HT-29 (cell line): ENCODE measurements around the gene SESN3. TPM values are rescaled to one million over a fixed set of nuclear protein-coding genes. Genes with fewer than 3 reads are reported as not detected.
A peak's percentile ranks its signal among the peaks of the same experiment; 100 is the strongest.
"Not testable (repeated sequence)": the region's sequence is repeated elsewhere in the genome, so short reads cannot be mapped to it uniquely, and the experiment has no call there.

Experiments used
- DNase-seq: peaks from one replicate; pipeline ENCODE4 v3.0.0-alpha.2; 2015; ENCODE audit warnings: low spot score
- total RNA-seq: library from RNA; depleted of rRNA; stranded (reverse); fragments of >200 nt; shearing (Covaris generic); gene quantifications from 2 replicates; pipeline ENCODE4 v1.2.3, GENCODE V29; 2014

The SESN3 gene
- total RNA-seq, 1 experiment from 2014 or later, result 0.81 TPM

DNA sequence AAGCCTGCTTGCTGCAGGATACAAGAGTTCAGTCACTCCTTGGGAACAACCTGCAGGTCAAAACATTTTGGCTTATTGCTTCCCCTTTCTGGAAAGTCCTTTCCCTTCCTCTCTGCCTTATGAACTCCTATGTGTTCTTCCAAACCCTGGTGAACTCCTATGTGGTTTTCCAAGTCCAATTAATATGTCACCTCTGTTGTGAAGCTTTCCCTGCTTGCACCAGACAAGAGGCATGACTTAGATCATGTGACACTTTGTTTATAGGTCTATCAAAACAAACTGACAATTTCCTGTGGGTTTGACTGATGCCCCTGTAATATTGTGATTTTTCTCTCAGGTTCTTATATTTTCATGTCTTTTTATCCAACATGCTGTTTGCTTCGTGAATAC, 77.2 kb downstream of the SESN3 start:
- DNase-seq, result no peak

DNA sequence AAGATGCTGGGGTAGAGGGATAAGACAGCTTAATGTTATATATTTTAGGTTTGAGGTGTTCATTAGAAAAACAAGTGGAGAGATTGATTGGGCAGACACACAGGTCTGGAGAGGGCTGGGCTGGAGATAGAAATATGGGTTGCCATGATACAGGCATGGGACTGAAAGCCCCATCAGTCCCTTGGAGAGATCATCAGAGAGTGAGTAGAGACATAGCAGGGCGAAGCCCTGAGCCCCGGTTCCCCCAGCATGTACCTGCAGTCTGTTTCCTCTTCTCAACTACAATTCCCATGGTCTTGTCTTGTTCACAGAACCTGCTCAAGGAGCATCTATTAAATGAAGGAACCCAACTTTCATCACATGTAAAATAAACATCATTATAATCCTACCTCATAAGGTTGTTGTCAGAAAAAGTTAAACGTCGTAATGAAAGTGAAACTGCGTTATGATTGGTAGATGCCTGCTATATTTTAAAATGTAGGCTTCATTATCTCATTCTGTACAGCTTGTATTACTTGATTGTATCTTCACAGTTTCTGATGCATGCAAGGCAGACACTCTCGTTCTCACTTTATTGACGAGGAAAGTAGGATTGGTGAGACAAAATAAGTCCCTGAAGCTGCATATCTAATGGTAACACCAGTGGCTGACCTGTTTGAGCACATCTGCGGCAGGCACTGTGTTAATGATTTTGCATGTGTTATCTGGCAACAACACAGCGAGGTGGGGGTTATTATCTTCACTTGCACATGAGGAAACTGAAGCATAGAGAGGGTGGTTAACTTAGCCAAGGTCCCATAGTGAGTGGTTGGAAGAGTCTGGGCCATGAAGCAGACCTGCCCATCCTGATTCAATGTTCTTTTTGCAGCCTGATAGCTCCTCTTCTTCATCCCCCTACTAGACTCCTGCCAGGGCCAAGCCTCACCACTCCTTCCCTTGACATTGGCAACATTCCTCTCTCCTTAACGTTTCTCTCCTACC, 77.8 kb downstream of the SESN3 start:
- no peak for DNase-seq

DNA sequence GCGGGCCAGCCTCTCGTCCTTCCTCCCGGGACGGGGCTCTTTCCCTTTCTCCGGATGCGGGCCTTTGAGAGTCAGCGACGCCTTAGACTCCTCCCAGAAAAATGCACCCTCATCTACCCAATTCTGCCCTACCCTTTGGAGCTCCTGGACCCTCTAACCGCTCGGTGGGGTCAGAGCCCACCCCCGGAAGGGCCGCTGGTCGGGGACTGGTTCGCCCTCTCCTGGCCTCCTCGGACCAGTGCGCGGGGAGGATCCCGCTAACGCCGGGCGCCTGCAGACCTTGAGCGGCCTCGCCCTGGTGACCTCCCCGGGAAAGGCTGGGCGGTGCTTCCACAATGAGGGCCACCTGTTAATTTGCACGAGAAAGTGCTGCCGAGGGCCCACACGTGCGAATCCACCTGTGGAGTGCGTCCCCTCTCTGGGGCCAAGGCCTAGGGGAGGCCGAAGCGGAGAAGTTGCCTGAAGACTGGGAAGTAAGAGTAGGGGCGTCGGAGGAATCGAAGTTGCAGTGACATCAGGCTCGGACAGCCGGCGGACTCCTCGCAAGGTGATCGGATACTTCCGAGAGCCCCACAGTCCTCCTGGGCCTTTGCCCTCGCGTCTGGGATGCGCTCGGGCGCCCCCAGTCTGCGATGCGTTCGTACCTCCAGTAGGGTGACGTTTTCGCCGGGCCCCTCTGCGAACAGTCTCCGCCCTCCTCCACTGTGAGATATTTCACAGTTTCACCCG, 79.9 kb downstream of the SESN3 start:
- peak; percentile 98 for DNase-seq

DNA sequence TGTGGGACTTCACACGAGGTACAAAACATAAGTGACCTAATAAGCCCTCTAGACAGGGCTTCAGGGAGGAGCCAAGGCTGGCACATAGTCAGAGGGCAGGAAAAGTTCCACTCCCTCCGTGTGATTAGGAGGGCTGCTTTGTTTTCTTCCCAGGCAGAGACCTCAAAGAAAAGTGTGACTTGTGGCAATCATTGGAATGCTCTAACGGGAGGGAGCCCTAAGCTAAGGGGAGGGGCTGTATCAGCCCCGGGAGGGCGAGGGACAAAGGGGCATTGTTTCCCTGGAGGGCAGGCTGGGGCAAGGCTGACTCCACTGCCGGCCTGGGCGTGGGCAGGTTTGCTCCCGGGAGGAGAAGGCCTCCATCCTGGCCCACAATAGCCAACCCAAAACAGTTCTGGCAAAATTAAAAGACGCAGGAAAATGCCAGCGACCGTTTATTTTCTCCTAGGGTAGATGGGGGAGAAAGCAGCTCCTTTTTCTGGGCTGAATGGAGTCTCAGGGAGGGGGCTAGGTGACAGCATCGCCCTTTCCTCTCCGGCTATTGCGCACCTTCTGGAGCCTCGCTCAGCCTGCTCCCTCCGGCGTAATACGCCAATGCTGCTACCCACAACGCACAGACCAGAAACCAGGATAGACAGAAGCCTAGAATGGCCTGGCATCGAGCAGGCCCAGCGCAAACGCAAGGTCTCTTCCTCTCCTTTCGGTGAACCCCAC, 81.2 kb downstream of the SESN3 start:
- DNase-seq, result peak; percentile 86

DNA sequence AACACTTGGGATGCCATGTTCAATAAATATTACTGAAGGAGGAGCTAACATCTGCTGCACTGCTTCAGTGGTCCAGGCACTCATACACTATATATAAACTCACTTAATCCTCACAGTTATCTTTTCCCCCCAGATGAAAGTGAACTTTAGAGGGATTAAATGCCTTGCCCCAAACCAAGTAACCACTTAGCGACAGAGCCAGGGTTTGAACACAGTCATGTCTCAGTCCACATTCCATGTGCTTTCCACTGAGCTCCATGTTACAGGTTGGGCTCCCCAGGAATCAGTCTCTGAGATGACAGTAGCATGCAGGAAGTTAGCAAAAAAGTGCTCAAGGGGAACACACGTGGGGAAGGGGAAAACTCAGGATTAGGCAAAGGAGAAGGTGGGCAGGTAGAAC, 82.1 kb downstream of the SESN3 start:
- no peak for DNase-seq

DNA sequence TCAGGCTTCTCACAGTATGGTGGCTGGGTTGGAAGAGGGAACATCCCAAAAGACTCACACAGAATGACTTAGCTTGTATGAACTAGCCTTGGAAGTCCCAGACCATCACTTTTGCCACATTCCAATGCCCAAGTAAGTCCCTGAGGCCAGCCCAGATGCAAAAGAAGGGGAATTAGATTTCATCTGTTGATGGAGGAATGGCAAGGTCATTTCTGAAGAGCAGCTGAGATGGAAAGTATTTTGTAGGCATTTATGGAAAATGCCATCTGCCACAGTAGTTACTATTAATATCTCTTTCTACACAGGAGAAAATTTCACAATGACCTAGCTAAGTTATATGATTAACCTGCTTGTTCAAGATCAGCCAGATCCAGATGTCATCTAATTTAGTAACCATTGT, 82.6 kb downstream of the SESN3 start:
- no peak for DNase-seq

DNA sequence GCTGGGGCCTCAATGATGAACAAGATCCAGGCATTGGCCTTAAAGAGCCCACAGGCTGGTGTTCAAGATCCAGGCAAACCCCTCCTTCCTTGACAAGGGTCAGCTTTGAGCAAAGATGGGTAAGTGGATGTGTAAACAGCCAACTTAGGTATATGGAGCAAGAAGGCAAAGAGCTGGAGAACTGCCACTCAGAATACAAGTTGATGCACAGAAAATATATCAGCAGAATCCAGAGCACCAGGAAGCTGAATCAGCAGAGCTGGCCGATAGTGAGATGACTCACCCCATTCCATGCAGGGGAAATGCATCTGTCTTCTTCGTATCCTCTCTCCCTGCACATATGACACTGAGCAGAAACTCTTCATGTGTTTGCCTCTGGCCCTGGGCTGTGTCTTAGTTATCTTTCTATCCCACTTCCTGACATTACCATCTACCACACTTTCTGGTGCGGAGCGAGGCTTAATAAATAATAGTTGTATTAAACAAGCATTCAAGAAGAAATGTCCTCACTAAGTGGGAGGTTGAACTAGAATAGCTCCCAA, 83.6 kb downstream of the SESN3 start:
- peak; percentile 64 for DNase-seq

DNA sequence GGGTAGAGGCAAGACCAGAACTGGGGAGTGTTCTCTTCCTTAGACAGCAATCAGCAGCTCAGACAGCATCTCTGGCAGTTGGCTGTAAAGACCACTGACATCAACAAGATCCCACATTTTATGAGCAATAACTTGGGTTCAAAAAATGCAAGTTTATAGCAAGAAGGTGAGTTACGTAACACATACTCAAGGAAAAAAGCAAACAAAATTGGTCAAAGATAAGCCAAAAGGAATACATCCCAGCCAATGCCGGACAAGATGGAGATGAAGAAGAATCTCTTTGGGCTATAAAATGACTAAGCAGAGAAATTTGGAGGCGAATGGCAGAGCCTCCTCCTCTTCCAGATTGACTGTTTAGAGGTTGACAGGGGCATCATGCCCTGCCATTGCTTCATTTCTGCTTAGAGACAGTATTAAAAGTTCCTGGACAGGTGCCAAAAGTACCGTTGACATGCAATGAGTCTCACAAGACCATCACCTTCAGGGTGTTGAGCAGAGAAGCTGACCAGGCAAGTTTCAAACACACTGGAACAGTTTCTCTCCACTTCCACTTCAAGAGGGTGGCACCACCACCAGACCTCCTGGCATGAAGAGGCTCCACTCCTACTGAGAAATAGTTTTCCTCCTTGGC, 85.5 kb downstream of the SESN3 start:
- no peak for DNase-seq

DNA sequence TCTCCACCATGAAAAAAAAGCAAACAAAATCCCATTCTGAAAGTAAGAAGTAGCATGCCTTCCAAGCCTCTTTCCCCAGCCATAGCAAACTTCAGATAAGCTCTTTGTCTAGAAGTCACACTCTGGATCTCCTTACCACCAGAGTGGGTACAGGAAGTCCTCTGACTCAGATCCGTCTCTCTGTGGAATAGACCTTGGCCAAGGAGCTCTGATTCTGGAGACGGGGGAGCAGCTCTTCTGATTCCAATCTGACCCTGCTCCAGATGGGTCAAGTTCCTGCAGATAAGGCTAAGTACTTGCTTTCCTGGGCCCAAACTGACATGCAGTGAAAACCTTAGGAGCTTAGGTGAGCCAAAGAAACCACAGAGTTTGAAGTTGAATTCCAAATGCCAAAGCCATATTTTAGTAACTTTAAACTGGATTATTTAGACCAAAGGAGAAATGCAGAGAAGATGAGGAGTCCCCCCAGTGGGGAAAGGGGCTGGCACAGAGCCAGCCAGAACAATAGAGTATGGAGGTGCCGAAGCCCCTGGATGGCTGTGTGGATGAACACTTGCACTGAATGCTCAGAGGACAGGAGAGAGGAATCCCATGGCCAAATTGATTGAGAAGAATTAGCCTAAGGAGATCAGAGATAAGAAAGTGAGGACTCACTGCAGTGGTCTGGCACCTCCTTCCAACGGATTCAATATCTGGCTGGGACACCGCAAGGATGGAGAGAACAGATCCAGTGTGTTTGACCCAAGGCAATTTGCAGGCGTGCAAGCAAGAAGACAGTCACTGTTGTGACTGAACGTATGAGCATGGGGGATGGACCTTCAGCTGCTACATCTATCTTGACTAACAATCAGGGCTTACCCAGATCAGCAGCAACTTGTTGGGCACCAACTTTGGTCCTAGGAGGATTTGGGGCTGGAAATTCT, 86.4 kb downstream of the SESN3 start:
- DNase-seq, result no peak

DNA sequence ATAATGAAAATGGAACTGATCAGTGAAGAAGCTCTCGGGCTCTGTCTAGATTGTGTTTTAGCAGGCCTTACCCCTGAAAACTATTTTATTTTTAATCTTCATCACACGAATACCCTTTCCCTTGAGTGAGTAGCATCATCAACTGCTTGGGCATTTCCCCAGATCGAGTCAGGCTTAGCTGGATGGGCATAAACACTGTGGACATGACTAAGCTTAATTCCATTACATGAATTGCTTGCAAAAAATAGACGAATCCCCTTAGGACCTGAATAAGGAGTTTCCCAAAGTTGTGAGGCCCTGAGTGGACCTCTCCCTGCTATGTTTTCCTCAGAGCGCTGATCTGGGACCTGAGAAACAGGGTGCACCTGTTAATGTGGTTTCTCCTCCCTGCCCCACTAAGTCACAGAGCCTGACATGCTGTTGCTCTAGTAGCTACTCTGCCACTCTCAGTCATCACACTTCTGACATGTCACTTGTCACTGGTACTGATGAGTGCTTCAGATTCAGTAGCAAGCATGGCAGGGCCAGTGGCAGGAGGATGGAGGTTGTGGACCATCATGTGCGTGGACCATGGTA, 87.8 kb downstream of the SESN3 start:
- DNase-seq, result no peak

DNA sequence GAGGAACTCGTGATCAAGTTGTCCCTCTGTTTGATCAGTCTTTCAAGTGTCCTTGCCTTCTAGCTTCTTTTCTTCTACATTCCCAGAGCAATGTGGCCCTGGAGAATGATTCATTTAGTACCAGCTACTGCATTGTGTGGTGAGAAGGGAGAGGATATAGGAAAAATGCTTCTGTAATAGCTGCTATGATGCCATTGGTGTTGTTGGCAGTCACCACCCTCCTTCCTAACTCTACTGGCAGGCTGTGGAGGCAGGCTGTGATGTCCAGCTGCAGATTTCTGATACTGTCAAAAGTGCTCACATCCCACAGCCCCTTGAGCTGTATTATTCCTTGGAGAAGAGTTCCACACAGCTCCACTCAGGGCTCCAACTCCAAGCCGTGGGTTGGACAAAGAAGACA, 88.6 kb downstream of the SESN3 start:
- DNase-seq, result no peak

DNA sequence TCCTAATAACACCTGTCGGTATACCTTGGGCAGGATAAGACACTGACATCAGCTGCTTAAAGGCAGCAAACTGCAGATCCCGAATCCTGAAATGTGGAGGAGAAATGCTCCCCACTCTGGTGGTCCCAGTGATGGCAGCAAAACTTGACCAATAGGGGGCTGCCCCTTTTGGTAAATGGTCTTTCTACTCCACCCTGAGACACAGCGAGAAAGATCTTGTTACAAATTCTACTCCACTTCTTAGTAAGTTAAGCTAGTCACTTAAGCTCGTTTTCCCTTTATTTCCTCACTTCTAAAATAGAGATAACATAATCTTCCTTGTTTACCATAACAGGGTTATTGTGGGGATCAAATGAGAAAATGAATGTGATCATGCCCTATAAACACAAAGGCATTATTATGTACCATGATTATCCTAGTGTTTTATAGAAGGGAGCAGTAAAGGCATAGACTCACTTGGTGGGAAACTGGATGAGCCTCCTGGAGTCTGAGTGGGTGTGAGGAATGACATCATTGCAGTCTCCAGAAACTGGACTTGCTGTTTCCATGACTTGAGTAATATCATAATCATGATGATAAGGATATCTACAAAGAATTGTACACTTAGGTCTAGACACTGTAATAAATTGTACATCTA, 90.5 kb downstream of the SESN3 start:
- DNase-seq, result no peak

DNA sequence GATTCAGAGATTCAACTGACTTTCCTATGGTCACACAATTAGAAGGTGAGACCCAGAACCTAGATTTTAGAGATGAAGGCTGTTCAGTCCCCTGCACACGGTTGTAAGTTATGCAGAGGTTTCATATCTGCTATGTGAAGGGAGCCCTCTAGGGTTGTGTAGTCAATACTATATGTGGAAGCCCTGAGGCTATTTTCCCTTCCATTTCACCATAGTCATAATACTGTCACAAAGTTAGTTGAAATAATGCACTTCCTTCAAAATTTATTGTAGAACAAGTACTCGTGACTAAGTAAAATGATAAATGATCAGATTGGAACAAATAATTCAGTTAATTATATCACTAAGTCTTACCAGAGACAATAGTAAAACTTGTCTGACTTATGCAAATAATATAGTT, 92.6 kb downstream of the SESN3 start:
- peak; percentile 53 for DNase-seq

DNA sequence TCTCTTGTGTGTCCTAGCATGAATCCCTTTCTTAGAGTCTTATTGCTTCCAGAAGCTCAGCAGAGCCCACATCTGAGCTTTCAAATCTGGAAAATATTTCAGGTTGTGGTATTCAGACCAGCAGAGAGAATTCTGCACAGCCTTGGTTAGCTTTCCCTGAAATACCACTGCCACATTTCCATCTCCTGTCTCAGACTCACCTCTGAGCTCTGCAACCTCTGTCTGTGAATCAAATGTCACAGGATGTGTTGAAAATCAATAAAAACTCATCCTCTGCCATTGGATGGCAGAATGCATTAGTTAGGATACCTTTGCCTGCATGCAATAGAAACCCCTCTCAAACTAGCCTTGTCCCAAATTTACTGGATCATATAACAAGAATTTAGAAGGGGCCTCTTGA, 93.7 kb downstream of the SESN3 start:
- DNase-seq, result no peak

DNA sequence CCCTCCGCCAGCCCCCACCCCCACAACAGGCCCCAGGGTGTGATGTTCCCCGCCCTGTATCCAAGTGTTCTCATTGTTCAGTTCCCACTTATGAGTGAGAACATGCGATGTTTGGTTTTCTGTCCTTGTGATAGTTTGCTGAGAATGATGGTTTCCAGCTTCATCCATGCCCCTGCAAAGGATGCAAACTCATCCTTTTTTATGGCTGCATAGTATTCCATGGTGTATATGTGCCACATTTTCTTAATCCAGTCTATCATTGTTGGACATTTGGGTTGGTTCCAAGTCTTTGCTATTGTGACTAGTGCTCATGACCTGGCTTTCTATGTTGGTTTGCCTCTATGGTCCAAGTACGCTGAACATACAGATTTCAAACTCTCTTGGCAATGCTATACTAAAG, 94.3 kb downstream of the SESN3 start:
- not testable (repeated sequence) for DNase-seq

DNA sequence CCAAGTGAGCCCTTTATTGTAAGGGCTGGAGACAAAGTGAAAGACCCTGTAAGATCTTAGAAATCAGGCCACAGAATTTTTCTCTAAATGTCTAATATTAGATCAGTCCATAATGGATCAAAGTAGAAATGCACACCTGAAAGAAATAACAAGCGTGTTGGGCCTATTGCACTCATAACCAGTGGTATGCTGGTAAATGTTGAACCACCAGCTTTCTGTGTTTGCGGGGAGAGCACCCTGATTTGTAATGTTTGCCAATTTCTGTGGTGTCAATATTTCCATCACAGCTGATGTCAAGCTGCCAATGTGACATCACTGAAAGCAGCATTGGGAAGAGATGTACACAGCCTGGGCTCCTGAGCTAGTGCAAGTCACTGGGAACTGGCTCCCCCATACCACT, 95.1 kb downstream of the SESN3 start:
- DNase-seq, result no peak

DNA sequence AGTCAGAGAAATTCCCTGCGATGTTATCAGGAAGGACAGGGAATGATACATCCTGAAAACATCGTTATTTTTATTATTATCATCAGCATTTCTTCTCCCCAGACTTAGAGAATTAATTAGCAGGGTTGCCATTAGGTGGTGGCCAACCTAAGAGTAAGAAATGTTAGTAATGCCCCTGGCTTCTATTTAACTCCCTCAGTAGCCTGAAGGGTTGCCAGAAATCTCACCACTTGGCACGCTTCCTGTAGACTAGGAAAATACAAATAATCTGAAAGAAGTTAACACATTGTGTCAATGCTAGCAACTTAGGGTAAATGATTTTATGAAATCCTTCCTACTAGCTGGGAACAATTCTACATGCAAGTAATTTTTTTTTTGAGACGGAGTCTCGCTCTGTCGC, 95.8 kb downstream of the SESN3 start:
- no peak for DNase-seq

DNA sequence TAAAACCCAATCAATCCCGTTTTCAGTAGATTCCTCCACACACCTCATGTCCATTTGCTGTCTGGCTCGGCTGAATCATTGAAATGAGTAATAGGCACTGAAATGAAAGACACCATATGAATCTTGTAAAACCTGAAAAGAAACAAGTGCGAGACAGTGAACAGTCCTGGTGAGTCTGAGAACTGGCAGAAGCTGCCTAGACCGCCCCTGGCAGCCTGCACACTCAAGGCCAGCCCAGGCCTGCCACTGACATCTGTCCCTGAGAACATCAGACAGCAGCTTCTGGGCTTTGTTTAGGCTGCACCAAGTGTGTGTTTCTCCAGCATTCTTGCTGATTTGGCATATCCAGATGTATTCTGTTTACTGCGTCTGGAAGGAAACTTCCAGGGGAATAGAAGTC, 96.5 kb downstream of the SESN3 start:
- DNase-seq, result no peak

DNA sequence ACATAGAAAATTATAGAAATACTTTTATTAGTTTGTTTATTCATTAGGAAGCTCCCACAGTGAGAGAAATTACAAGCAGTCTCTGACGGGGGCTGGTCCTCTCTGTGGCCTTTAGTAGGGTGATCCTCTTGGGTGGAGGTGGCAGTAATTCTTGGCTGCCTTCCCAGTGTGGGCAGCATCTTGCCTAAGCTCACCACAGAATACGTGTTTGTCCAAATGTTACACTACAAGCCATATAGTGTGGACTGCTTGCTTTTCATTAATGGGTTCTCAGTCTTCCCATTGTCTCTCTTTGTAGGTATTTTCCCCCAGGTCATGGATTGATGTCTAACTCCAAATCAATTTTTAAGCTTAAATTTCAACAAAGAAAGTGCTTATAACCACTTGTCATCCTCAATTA, 98.0 kb downstream of the SESN3 start:
- peak; percentile 73 for DNase-seq
